HG03025 (cell line): ENCODE data around the gene GAS2.
A peak's percentile ranks its signal among the peaks of the same experiment; 100 is the strongest.
"Not testable (repeated sequence)": the region's sequence is repeated elsewhere in the genome, so short reads cannot be mapped to it uniquely, and the experiment has no call there.

Experiments used
- ATAC-seq: cut with Tn5 transposase; IDR thresholded peaks from one replicate; pipeline ENCODE4 v1.9.1; 2021; ENCODE audit warnings: mild to moderate bottlenecking, moderate library complexity; ENCODE audit not compliant: unreplicated experiment, low FRiP score

GAS2 gene

DNA sequence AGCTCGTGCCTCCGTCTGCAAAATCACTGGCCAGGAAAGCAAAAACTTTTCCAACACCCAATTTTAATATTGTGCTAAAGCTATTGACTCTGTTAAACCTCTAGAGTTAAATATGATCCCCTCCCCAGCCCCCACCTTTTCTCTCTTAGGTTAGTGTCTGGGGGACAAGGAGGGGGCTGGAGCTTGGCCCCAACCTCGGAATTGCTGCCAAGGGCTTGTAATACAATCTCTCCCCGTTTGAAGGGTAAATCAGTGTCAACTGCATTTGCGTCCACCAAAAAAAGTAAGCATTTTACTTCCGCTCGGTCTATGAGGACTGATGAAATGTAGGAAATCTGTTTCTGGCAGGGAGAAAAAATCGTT lies at the start of gene GAS2:
Gene GAS2, plus strand, starts transcription at position 287 of the 363 bp plus-strand sequence. CDS start 8,259 bp downstream, outside the sequence.
- ATAC-seq: peak; percentile 7

DNA sequence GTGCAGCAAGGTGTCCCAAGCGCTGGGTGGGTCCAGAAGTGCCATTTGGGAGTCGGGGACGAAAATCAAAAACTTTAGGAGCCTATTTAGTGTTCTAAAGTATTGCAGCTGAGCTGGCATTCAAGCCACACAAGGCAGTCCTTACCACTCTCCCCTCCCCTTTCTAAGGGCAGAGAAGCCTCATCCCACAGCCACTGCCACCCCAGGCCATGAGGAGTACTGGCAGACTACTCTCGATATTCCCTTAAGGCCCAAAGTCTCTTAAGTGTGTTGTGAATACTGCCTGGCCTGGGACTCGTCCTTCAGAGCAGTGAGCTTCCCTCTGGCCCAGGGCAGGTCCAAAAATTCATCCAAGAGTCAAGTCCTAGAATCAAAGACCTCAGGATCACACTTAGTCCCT lies 48.5 kb upstream of the GAS2 start:
- ATAC-seq: no peak

GRCh38 chr11:22624742-22625447 lies 41.5 kb upstream of the GAS2 start:
- ATAC-seq: peak; percentile 56

DNA sequence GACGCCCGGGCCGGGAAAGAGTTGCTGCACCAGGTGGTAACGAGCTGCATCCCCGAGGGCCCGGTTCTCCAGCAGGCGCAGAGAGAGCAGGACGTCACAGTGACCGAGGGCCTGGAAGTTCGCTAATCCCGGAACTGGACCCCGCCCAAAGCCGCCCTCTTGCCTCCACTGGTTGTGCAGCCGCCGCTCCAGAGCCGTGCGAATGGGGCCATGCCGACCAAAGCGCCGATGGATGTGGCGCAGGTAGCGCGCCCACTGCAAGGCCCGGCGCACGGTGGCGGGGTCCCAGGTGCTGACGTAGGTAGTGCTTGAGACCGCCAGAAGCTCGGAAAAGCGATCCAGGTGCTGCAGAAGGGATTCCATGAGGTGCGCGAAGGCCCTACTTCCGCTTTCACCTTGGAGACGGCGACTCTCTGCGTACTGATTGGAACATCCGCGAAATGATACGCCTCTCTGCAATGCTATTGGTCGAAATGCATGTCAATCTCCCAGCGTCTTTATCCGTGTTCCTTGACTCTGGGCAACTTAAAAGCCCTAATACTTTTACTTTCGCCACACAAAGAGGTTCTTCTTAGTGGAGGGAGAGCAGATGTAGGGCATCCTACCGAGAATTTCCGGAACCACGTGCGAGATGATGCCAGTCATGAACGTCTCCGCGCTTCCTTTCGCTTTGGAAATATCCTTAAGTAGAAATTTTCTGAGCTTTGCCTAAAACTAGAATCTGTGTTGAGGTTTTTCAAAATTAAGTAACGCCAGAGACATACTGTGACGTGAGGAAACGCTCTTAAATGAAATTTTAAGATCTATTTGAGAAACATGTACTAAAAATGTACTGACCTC lies 40.7 kb upstream of the GAS2 start, which contains the start of gene FANCF:
Gene FANCF, minus strand, starts transcription at position 376 of the 840 bp plus-strand sequence. Its CDS starts 13 bp downstream, at position 363.
- peak; percentile 99 for ATAC-seq

DNA sequence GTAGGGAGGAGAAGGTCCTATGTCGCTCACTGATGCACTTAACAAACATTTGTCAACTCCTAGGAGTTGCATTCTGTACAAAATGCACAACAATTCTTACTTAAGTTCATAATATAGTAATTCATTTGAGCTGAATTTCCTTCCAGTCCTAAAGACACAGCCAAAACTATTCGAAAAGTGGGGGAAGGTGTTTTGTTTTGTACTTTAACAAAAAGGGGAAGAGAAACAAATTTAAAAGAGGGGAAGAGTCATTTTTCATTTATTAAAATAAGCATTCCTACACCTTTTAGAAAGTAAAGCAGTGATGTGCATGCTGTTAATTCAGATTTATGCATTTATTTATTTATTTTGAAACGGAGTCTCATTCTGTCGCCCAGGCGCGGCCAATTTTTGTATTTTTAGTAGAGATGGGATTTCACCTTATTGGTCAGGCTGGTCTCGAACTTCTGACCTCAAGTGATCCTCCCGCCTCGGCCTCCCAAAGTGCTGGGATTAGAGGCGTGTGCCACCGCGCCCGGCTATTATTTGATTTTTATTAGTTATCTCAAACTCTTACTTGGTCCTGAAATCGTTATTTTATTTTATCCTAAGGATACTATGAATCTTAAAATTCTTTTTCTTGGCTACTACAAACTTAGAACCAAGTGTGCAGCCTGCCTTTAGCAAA lies 39.7 kb upstream of the GAS2 start:
- no peak for ATAC-seq

- no peak for ATAC-seq
Observed at GRCh38 chr11:22627421-22627820, 39.0 kb upstream of the GAS2 start.

- no peak for ATAC-seq
Observed at GRCh38 chr11:22633354-22633902, 33.0 kb upstream of the GAS2 start.

- ATAC-seq: no peak
Observed at GRCh38 chr11:22634897-22635629, 31.3 kb upstream of the GAS2 start.

DNA sequence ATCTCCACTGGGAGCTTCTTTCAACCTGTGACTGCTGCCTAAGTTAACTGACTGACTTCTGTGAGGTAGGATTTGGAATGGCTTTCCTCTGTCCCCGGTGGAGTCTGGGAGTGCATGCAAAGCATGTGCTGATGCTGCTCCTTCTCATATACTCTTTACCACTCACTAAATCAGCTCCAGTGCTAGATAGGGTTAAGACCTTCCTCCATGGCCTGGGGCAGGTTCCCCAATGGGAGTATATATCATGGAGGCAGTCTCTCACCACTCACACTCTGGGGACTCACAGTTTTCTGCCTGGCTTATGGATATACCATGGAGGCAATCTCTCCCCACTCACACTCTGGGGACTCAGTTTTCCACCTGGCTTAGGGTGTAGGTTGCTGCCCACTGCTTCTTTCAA lies 30.7 kb upstream of the GAS2 start:
- ATAC-seq: no peak

- no peak for ATAC-seq
Observed at GRCh38 chr11:22640862-22641261, 25.5 kb upstream of the GAS2 start.

DNA sequence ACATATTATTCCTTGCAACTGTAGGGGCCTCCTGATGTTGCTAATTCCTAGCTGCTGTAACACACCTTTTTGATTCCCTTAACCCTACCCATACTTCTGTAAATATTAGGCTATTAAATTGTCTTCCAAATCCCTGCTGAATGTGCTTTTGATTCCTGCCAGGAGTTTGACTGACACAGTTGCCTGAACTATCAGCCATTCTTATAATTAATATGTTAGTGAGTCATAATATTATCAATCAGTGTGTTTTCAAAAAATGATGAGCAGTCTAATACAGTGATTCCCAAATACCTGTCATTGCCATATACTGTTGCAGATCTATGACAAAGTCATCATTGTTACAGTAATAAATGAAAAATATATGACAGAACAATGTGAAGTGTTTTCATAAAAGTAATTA lies 24.9 kb upstream of the GAS2 start:
- no peak for ATAC-seq

GRCh38 chr11:22652346-22652745 lies 14.1 kb upstream of the GAS2 start:
- ATAC-seq: not testable (repeated sequence)

GRCh38 chr11:22656130-22656529 lies 10.3 kb upstream of the GAS2 start:
- no peak for ATAC-seq

DNA sequence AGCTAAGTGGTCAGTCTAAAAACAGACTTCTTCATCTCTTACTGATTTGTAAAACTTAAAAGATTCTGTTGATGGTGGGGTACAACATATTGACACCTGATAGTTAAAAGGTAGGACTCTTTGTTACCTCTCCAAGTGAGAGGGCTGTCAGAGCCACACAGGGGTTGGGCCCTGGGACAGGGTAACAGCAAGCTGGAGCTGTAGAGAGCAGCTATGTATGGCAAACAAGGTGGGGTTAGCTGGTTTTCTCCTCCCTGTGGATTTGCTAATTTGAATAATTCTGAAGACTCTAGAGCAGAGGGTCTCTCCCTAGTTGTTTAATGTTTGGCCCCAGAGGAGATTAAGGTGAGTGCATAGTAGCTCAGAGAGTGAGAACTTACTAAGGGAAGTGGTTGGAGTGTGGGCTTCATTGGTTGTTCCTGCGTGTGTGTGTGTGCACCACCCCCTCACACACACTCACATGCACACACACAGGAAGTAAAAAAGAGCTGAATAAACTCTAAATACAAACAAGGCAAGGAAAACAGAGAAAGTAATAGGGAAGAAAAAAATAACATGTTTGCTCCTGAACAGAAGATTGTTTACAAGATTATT lies 9.2 kb upstream of the GAS2 start:
- ATAC-seq: peak; percentile 91

DNA sequence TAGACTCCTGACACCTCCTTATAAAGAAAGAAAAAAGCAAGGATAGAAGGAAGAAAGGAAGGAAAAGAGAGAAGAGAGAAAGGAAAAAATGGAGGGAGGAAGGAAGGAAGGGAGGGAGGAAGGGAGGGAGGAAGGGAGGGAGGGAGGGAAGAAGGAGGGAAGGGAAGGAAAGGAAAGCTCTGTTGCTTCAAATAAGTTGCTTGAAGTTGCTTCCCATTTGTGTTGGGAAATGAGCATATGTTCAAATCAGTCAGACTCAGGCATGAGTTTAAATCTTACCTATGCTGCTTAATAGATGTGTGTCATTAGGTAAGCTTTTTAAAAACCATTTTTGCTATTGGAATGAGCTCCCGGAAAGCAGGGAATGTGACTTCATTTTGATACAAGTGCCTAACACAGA lies 6.6 kb upstream of the GAS2 start:
- no peak for ATAC-seq

GRCh38 chr11:22666688-22667439 lies 453 bp downstream of the GAS2 start:
- ATAC-seq: peak; percentile 53

- ATAC-seq: no peak
Observed at GRCh38 chr11:22668005-22668796, 1.8 kb downstream of the GAS2 start.

GRCh38 chr11:22669368-22669767 lies 3.0 kb downstream of the GAS2 start:
- ATAC-seq: no peak
